CD4-positive, alpha-beta T cell treated with Interferon alpha-2 for 1 hour (primary cell): ENCODE data around the gene CHST4.
"Not testable (repeated sequence)": the region's sequence is repeated elsewhere in the genome, so short reads cannot be mapped to it uniquely, and the experiment has no call there.

ENCODE experiments used
- DNase-seq, 2 donors: peaks; one replicate each; pipeline ENCODE4 v3.0.0-alpha.2; 2020 to 2022

CHST4 gene

GRCh38 chr16:71572497-71573116 is 46.4 kb downstream of the CHST4 start:
- DNase-seq, result no peak

- no peak for DNase-seq
Observed at GRCh38 chr16:71573387-71574094, 47.3 kb downstream of the CHST4 start.

GRCh38 chr16:71574702-71575101 is 48.5 kb downstream of the CHST4 start:
- DNase-seq, result no peak

GRCh38 chr16:71576971-71577370 is 50.7 kb downstream of the CHST4 start, which contains the start of gene TAT:
TAT (minus strand) TSS chr16:71577092; CDS start chr16:71576415, 677 bp downstream.
- DNase-seq, result no peak

- not testable (repeated sequence) for DNase-seq
Observed at GRCh38 chr16:71582553-71582848, 56.3 kb downstream of the CHST4 start.

- no peak for DNase-seq
Observed at GRCh38 chr16:71584543-71585317, 58.5 kb downstream of the CHST4 start.

- DNase-seq, result no peak
Observed at GRCh38 chr16:71585318-71585703, 59.1 kb downstream of the CHST4 start.
